ENCODE results near the gene PIAS4. TPM values are rescaled to one million over a fixed set of nuclear protein-coding genes. Genes with fewer than 3 reads are reported as not detected.

PIAS4 gene
- total and polyA plus RNA-seq, 2 of the 13 experiments (the other 11 are each of a cell fraction or from before 2014, with no cell fraction given) = 9.0 to 20.1 TPM

- no peak for TF ChIP-seq ZNF660 (CRISPR knock-in tag; IDR thresholded peaks at IDR 0.05; ENCODE audit: borderline replicate concordance, low read depth)
- TF ChIP-seq, protein P1, sequence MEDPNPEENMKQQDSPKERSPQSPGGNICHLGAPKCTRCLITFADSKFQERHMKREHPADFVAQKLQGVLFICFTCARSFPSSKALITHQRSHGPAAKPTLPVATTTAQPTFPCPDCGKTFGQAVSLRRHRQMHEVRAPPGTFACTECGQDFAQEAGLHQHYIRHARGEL (CRISPR knock-in tag; IDR thresholded peaks at IDR 0.05) = no peak
- no peak for TF ChIP-seq HES4 (CRISPR knock-in tag; IDR thresholded peaks at IDR 0.05; ENCODE audit: borderline replicate concordance)
- no peak for TF ChIP-seq ZNF720 (CRISPR knock-in tag; IDR thresholded peaks at IDR 0.05)
- no peak for TF ChIP-seq PHB2 (IDR thresholded peaks at IDR 0.05; ENCODE audit: partially characterized antibody)
- TF ChIP-seq ZNF253 (CRISPR knock-in tag; IDR thresholded peaks at IDR 0.05; ENCODE audit: borderline replicate concordance) = no peak
- TF ChIP-seq, protein P2, sequence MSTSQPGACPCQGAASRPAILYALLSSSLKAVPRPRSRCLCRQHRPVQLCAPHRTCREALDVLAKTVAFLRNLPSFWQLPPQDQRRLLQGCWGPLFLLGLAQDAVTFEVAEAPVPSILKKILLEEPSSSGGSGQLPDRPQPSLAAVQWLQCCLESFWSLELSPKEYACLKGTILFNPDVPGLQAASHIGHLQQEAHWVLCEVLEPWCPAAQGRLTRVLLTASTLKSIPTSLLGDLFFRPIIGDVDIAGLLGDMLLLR (CRISPR knock-in tag; IDR thresholded peaks at IDR 0.05) = 0 out of 2 replicates have a peak, but pooled peaks have one; percentile 45
- no peak for TF ChIP-seq ZKSCAN8 (CRISPR knock-in tag; IDR thresholded peaks at IDR 0.05; ENCODE audit: borderline replicate concordance)
- TF ChIP-seq ZNF362 (CRISPR knock-in tag; IDR thresholded peaks at IDR 0.05; ENCODE audit: borderline replicate concordance) = peak; percentile 23; the same call in 1 of the 2 replicates
- peak; percentile 77; the same call in 1 of the 2 replicates for TF ChIP-seq ZNF350 (CRISPR knock-in tag; IDR thresholded peaks at IDR 0.05; ENCODE audit: borderline replicate concordance, low read depth)
- TF ChIP-seq ZNF776 (CRISPR knock-in tag; IDR thresholded peaks at IDR 0.05) = no peak; the same call in 1 of the 2 replicates
- no peak for TF ChIP-seq ZNF3 (CRISPR knock-in tag; IDR thresholded peaks at IDR 0.05)
- peak; percentile 78 for TF ChIP-seq POLR2G (IDR thresholded peaks at IDR 0.05; ENCODE audit: low read depth, low read length)
- TF ChIP-seq CEBPZ (IDR thresholded peaks at IDR 0.05; ENCODE audit: low read length) = no peak
- TF ChIP-seq SNAI1 (CRISPR knock-in tag; IDR thresholded peaks at IDR 0.05; ENCODE audit: borderline replicate concordance) = no peak; the same call in 1 of the 2 replicates
- peak; percentile 37; the same call in 1 of the 2 replicates for TF ChIP-seq MYC (CRISPR knock-in tag; IDR thresholded peaks at IDR 0.05; ENCODE audit: borderline replicate concordance)
- no peak for TF ChIP-seq NPAS2 (CRISPR knock-in tag; IDR thresholded peaks at IDR 0.05; ENCODE audit: borderline replicate concordance)
- TF ChIP-seq, protein P3, sequence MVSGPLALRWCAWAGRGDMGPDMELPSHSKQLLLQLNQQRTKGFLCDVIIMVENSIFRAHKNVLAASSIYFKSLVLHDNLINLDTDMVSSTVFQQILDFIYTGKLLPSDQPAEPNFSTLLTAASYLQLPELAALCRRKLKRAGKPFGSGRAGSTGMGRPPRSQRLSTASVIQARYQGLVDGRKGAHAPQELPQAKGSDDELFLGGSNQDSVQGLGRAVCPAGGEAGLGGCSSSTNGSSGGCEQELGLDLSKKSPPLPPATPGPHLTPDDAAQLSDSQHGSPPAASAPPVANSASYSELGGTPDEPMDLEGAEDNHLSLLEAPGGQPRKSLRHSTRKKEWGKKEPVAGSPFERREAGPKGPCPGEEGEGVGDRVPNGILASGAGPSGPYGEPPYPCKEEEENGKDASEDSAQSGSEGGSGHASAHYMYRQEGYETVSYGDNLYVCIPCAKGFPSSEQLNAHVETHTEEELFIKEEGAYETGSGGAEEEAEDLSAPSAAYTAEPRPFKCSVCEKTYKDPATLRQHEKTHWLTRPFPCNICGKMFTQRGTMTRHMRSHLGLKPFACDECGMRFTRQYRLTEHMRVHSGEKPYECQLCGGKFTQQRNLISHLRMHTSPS (CRISPR knock-in tag; IDR thresholded peaks at IDR 0.05; ENCODE audit: low read depth) = peak; percentile 73; the same call in 1 of the 2 replicates
- TF ChIP-seq RFXAP (CRISPR knock-in tag; IDR thresholded peaks at IDR 0.05; ENCODE audit: borderline replicate concordance) = peak; percentile 40; the same call in 1 of the 2 replicates
- TF ChIP-seq ZKSCAN5 (CRISPR knock-in tag; IDR thresholded peaks at IDR 0.05) = no peak
- TF ChIP-seq, protein P4, sequence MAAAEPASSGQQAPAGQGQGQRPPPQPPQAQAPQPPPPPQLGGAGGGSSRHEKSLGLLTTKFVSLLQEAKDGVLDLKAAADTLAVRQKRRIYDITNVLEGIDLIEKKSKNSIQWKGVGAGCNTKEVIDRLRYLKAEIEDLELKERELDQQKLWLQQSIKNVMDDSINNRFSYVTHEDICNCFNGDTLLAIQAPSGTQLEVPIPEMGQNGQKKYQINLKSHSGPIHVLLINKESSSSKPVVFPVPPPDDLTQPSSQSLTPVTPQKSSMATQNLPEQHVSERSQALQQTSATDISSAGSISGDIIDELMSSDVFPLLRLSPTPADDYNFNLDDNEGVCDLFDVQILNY (CRISPR knock-in tag; conservative IDR thresholded peaks at IDR 0.05) = peak; percentile 80
These were observed 50.6 kb downstream of the PIAS4 start (continued) for GRCh38 chr19:4057931-4058692.

All from HepG2 (cell line).